NK-92 (cell line): Measurements from ENCODE around the gene TMEM88.
"Not testable (repeated sequence)": the region's sequence is repeated elsewhere in the genome, so short reads cannot be mapped to it uniquely, and the experiment has no call there.

Experiments
- DNase-seq: peaks from one replicate; lab custom pipeline; 2025; ENCODE audit not compliant: unreplicated experiment; lab: John Stamatoyannopoulos, UW

TMEM88 gene

DNA sequence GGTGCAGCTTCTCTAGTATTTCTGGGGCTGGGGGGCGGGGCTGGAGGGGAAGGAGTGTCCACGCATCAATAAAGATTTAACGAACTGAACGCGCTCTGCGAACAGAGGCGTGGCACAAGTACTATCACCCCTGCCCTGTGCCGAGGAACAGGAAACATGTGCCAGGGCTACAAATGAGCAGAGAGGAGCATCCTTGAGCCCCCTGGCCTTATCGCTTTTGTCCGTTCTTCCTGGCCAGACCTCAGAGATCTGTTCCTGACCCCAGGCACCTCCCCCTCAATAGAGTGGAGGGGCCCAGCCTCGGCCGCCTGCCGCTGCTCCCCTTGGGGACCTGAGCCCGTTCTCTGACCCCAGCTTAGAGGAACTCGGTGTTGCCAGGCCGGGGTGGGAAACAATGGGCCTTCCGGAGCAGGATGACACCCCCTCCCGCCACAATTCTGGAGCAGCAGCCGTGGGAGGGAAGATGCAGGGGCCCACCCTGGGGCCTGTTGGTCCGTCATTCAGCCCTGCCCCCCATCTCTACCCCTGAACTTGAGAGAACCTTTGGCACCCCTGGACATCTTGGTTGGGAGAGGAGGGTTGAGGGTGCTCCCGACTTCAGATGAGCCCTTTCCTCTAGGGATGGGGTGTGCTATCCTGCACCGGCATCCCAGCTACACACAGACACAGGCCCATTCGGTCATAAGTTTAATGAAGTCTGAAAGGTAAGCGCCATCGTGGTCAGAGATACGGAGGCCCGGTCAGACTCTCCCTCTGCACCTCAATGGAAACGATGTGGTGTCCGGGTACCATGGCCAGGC, 1.3 kb downstream of the TMEM88 start:
- no peak for DNase-seq

DNA sequence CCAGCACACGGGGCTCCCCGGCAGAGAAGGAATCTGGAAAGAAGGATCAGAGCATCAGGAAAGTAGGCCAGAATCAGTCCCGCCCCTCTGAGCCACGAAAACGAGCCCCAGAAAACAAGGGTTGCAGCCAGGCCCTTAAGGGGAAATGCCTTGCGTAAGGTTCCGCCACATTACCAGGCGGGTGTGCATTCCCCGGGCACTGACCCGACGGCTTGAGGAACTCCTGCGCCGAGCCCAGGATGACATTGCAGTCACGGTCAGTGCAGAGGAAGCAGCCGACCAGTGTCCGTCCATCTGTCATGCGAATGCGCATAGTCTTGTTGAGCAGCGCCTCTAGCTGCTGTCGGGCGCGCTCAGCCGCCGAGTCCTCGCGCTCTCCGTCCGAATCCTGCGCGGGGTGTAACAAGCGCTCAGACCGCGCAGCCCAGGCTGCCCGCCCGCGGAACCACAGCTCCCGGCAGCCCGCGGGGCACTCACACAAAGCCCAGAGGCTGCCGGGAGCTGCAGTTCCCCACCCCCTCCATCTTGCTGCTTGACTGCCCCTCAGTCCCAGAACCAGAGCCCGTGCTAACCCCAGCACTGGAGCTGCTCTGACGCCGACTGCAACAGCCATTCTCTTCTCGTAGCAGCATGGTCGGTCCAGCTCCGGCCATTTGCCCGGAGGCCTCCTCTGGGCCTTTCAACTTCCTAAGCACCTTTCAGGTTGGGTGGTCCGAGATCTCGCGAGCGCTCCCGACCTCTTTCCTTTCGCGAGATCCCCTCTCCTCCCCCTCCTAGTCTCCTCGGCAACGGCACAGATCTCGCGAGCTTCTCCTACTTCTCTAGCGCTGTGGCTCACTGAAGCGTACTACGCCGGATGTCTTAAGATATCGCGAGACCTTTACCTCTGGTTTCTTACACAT, 2.2 kb downstream of the TMEM88 start, which contains the start of gene NAA38:
Gene NAA38, minus strand, starts transcription at position 749 of the 902 bp plus-strand sequence. Its CDS starts 96 bp downstream, at position 653.
- DNase-seq = peak; percentile 64

DNA sequence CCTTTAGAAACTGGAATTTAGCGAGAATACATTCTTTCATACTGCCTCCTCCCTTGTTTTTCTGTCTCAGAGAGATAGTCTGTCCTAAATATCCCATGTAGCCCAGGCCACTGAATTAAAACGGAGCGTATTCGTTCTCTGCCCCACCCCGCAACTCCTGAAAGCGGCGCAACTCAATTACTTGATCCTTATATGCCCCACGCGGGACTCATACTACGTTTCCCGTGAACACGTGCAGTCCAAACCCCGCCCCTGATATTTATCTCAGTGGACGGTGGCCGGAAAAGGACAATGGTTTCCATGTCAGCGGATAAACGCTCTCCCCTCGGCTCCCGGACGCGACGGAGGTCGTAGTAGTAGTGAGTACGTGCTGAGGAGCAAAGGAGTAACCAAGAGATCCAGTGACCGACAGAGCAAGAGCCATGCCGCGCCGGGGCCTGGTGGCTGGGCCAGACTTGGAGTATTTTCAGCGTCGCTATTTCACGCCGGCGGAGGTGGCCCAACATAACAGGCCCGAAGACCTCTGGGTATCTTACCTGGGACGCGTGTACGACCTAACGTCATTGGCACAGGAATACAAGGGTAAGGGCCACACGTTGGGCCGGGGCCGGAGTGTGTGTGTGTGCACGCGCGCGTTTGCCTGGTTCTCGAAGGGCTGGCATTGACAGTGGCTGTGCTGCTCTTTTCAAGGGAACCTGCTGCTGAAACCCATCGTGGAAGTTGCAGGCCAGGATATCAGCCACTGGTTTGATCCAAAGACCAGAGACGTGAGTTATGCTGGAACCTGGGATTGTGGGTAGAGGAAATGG, 3.1 kb downstream of the TMEM88 start, which contains the start of gene CYB5D1:
Gene CYB5D1, plus strand, starts transcription at position 291 of the 809 bp plus-strand sequence. Its CDS starts 132 bp downstream, at position 423.
- DNase-seq = no peak

DNA sequence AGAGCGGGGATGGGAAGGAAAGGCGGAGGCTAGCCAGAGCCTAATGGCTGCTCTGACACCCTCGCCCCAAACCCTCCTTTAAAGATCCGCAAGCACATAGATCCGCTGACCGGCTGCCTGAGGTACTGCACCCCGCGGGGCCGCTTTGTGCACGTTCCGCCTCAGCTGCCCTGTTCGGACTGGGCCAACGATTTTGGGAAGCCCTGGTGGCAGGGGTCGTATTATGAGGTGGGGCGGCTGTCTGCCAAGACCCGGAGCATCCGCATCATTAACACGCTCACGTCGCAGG, 3.6 kb downstream of the TMEM88 start:
- no peak for DNase-seq

DNA sequence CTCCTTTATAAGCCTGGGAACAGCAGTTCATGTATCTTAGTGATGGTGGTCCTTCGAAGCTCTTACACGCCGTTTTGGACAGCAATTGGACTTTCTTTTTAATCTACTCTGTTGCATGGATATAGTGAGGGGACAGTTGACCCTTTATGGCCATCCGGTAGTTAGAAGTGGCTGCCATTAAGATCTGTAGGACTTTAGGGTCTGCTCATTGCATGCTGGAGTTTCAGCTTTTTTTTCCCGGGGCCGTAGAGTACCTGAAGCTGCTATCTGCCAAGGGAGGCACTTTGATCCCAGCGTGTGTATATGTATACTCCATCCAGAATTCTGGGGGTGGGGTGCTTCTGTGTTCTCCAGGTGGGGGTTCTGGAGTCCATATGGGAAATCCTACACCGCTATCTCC, 4.2 kb downstream of the TMEM88 start:
- DNase-seq = no peak

DNA sequence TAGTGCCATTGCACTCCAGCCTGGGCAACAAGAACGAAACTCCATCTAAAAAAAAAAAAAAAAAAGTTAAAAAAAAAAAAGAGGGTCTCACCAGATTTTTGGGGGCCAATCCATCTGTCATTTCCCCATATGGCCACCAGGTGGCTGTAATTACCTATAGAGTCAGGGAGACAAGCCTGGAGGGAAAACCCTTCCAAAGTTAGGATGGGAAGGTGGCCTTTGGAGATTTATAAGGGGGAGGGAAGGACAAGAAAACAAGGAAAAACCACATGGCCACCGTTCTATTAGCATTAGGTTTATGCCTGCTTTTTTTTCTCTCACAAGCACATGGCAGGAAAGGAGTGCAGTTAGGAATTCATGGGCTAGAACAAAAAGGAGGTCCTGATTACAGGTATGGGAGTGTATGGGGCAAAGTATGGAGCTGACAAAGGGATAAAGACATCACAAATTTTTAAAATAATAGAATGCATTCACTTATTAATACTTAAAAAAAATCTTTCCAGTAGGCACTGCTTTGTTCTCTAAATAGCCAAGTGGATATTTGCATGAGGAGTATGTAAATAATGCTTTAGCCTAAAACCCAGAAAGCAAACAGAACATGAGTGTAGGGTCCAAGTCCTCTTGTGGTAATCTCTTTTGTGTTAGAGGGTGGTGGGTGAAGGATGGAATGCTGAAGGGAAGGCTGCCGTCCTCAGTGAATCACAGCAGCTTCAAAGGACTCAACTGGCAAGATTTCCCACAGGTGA, 8.0 kb downstream of the TMEM88 start:
- DNase-seq = no peak

DNA sequence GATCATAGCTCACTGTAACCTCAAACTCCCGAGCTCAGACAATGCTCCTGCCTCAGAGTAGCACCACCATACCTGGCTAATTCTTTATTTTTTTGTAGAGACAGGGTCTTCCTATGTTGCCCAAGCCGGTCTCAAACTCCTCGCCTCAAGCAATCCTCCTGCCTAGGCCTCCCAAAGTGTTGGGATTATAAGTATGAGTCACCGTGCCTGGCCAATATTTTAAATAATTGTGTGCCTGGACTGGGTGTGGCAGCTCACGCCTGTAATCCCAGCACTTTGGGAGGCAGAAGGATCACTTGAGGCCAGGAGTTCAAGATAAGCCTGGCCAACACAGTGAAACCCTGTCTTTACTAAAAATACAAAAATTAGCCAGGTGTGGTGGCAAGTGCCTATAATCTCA, 9.5 kb downstream of the TMEM88 start:
- not testable (repeated sequence) for DNase-seq

DNA sequence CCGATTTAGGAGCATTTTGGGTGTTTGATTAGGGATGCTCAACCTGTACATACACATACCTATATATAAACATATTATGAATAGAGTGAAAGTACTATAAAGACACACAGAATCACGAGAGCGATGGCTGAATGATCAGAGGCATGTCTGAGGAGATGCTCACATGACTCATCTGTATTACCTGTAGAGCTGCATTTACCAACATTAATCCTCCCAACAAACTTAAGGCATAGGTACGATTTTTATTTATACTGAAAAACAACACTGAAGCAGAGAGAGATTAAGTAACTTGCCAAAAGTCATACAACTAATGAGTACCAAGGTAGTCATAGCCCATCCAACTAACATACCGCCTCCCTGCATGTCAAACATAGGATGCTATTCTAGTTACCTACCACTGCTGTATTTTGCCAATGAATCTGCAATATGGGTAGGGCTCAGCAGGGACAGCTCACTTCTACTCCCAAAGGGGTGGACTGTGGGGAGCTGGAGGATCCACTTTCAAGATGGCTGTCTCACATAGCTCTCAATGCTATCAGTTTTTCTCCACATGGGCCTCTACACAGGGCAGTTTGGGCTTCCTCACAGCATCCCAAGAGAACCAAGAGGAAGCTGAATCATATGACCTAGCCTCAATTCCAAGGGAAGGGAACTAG, 10.3 kb downstream of the TMEM88 start:
- no peak for DNase-seq

DNA sequence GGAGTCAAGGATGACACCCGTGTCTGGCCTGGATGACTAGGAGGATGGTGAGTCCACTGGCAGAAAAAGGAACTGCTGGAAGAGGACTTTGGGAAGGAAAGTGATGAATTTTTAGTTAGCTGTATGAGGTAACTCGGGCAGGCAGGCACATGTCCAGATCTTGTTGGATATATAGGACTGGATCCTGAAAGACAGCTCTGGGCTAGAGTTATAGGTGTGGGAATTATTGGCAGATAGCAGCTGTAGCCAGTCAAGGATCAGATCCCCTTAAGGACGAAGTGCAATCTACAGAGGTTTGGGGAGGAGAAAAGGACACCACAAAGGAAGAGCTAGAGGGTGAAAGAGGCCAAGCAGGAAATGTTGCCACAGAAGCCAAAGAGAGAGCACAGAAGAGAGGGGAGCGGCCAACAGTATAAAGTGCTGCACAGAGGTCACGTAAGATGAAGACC, 13.0 kb downstream of the TMEM88 start:
- no peak for DNase-seq

DNA sequence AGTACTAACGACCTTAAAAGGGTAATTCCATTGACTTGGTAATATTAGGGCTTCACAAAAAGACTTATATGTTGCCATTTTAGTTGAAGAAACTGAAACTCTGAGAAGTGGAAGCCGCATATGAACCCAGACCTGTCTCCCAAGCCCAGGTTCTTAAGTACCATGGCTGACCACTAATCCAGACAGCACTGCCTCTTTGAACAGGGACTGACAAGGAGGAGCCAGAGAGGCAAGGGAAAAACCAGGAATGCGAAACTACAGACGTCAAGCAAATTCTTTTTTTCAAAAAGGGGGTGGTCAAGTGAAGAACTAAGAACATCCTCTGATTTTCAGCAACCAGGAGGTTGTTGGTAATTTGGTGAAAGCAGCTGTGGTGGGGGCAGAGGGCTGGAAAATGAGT, 18.2 kb downstream of the TMEM88 start:
- no peak for DNase-seq

DNA sequence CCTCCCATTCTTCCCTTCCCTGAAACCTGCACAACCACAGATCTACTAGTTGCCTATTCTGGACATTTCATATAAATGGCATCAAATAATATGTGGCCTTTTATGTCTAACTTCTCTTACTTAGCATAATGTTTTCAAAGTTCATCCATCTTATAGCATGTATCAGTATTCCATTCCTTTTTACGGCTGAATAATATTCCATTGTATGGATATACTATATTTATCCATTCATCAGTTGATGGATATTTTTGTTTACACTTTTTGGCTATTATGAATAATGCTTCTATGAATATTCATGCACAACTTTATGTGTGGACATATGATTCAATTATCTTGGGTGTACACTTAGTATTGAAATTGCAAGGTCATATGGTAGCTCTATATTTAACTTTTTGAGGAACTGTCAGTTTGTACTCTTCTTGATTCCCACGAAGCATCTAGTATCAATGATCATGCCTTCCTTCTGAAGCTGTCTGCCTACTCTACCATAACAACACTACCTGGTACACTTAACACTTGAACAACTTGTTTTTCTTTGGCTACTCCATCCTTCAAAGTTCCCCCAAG, 21.0 kb downstream of the TMEM88 start:
- no peak for DNase-seq

DNA sequence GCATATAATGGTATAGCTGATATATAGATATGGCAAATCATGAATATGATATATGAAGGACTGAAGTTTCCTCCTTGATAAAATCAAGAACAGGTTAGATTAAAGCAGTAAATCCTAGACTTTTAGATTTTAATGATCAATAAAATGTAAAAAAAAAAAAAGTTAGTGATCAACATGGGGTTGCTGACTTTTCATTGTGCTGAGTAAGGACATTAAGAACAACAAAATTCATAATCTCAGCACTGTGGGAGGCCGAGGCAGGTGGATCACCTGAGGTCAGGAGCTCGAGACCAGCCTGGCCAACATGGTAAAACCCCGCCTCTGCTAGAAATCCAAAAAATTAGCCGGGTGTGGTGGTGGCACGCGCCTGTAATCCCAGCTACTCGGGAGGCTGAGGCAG, 23.4 kb downstream of the TMEM88 start:
- DNase-seq = no peak

DNA sequence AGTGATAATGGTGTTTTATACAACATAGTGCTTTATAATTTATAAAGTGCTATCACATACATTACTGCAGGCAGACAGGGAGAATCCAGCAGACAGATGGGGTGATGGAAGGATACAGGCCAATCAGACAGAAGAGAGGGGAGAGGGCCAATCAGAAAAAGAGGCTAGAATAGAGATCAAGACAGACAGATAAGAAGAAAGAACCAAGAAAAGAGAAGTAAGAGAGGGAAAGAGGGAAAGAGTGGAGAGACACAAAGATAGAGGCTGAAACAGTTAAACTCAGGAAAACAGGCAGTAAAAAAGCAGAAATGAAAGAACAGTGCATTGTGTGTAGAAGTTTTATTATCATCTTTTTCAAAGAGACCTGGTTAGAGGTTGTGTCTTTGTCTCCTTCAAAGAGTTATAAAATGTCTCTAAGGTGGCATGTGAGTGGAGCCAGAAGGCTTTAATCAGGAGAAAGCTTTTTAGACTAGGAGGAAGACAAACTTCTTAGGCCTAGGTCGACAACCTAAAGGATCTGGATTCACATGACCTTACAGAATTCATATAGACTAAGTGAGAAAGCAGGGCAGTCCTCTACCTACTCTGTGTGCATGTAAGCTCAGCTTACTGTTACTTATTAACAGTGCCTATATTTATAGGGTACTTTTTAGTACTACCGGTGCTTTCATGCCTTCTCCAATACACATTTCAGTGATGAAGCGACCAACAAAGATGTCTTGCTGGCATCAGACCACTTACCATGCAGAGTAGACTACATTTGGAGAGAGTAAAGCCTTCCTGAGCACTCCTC, 25.4 kb downstream of the TMEM88 start:
- DNase-seq = no peak

DNA sequence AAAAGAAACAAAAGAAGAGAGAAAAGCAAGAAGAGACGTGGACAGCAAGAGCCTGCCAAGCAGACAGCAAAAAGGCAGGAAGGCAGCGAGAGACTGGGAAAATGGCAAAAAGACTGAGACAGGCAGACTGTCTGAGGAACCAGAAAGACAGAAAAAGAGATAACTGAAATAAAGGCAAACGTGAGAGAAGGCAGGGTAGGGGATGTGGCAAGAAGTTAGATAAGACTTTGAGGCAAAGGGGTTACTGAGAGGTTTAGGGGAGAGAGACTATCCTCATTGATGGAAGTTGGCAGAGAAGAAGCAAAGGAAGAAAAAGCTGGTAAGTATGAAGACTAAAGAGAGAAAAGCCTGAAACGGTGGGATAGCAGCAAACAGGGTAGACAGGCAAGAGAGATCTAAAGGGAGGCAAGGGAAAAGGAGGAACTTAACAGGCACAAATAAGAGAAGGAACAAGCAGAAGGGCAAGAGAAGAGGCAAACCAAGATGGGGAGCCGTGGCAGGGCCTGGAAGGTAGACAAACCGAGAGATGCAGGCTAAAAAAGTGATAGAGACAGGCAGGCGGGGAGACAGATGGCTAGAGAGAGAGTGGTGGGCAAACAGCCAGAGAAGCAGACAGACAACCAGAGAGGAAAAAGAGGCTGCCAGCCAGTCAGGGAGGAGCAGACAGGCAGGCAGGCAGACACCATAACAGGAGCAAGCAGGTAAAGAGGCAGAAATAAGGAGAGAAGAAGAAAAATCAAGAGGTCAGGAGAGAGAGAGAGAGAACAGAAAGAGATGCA, 26.6 kb downstream of the TMEM88 start:
- DNase-seq = no peak

DNA sequence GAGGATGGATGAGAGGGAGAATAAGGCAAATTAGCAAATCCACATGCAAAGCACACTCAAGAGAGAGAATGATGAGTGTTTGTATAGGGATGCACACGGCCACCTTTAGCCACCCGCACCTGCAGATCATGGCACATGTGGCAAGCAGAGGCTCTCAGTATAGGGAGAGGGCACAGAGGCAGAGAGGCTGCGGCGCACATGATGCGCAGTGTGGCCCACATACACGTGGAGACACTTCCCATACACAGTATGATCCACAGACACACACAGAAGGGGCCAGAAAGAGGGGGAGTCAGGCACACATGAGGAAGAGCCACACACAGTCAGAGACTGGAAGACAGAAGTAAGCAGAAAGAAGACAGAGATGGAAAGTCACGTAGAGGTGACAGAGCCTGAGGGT, 27.2 kb downstream of the TMEM88 start:
- no peak for DNase-seq

DNA sequence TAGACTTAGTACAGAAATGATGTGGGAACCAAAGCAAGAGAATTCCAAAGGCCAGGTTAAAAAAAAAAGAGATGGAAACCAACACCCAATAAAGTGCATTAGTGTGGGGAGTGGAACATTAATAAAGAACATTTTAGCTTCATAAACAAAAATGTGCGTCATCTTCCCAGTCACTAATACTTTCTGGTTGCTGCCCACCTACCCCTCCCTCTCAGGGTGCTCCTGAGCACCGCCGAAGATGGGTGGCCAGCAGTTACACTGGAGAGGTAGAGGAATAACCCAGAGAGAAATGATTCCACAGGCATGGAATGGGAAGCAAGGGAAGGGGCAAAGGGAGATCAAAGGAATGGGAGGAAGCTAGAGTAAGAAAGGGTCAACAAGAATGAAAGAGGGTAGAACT, 27.8 kb downstream of the TMEM88 start:
- DNase-seq = no peak

DNA sequence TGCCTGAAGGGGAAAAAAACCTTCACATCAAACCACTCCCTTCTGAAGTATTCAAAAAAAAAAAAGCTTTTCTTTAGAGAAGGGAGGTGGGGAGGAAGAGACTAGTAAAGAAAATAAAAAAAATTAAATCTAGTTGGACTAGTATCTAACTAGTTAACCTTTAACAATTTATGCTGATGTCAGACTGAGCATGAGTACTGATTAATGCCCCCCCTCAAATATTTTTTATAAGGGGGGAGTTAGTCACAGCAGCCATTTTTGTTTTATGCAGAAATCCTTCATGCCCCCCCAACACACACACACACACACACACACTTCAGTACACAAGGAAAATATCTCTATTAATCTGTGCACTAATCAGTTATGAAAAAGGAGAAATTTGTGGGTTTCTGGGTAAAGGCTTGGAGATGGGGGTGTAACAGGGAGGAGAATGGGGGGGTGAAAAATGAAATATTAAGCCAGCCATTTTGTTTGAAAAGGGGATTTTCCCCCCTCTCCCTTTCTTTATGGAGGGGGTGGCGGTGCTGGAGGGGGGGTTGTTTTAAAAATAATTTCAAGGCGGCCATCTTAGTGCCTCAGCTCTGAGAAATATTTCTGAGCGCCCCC, 29.0 kb downstream of the TMEM88 start:
- DNase-seq = no peak
